Measurements from ENCODE around the gene SEC24D.

Gene SEC24D

GRCh38 chr4:118752551-118752950 lies 83.4 kb downstream of the SEC24D start:
- no peak for DNase-seq (ENCODE audit: low read depth)

GRCh38 chr4:118751629-118752323 lies 84.2 kb downstream of the SEC24D start:
- DNase-seq (ENCODE audit: low read depth), result no peak

DNA sequence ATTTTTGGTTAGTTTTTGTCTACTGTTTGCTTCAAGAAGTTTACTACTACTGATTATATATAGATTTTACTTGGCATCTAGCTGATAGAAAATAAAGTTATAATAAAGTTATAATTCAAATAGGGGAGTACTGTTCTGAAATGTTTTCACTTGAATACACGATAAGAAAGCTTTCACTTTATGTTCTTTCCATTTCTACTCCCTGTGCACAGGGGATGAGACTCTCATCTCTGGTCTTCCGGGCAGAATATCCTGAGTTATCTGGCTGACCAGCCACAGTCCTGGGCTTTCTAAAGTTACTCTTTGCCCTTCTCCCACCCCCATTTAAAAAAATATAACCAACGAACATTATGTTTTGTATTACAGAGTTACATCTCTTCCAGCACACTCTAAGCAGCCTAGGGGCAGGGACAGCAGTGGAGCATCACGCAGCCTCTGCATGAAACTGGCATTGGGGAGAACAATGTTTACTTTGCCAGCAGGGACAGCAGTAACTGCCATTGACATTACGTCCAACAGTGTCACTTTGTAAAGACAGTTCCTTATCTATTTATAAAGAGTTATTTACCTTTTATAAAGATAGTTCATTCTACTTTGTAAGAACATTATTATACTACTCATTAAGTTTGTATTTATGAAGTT lies 86.5 kb downstream of the SEC24D start:
- no peak for DNase-seq (ENCODE audit: low read depth)

DNA sequence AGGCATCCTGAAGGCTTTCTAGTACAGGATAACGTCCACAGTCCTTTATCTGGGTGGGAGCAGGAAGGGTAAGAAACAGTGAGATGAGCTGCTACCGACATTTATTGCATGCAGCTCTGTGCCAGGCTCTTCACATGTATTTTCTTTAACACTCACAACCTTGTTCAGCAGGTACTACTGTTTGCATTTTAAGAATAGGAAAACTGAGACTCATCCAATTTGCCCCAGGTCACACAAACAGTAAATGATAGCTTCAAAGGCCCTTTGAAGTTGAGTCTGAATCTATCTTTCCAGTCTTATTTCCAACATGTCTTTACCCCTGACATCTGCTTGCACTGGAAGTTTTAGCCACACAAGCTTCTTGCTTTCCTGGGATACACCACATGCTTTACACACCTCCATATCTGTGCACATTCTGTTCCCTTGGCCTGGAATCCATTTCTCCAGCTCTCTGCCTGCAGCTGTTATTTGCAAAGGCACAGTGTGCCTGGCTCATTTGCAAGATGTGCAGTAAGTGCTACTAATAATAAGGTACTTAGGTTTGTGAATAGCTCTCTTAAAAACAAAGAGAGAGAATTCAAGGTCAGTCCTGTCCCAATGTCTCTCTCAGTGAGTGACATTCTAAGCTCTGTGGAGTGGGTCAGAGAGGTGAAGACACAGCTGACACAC lies 89.5 kb downstream of the SEC24D start:
- DNase-seq (ENCODE audit: low read depth), result no peak

DNA sequence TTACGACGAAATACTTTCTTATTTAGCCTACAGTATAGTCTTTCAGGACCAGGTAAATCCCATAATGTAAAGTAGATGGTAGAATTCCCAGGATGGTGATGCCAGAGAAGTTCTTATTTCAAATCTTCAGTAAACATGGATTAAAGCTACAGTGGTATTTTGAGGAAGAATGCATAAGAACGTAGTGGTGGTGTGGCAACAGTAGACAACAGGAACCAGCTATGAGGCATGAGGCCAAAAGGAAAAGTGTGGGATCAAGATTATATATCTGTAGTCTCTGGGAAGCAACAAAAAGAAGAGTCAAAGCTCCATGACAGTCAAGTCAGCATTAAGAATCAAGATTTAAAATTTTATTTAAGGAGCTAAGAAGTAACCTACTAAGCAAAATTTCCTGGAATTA lies 90.6 kb downstream of the SEC24D start:
- no peak for DNase-seq (ENCODE audit: low read depth)

GRCh38 chr4:118743867-118744266 lies 92.1 kb downstream of the SEC24D start:
- no peak for DNase-seq (ENCODE audit: low read depth)

DNA sequence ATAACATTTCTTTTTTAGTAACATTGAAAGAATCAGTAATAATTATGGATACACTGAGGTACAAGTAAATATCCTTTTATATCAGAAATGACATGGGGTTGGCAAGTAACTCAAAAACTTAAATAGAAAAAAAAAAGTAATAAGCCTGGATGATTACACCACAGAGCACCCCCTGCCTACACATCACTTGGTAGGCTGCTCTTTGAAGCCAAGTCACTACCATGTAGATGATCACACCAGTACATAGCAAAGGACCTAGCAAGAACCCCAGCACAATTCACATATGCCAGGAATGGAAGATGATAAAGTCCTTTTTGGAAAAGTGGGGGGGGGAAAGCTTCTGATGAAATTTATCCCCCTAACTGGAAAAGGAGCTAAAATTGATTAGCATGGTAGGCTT lies 93.9 kb downstream of the SEC24D start:
- DNase-seq (ENCODE audit: low read depth), result no peak

GRCh38 chr4:118741301-118741855 lies 94.5 kb downstream of the SEC24D start:
- DNase-seq (ENCODE audit: low read depth), result no peak

- no peak for DNase-seq (ENCODE audit: low read depth)
Observed at GRCh38 chr4:118740869-118741268, 95.1 kb downstream of the SEC24D start.

DNA sequence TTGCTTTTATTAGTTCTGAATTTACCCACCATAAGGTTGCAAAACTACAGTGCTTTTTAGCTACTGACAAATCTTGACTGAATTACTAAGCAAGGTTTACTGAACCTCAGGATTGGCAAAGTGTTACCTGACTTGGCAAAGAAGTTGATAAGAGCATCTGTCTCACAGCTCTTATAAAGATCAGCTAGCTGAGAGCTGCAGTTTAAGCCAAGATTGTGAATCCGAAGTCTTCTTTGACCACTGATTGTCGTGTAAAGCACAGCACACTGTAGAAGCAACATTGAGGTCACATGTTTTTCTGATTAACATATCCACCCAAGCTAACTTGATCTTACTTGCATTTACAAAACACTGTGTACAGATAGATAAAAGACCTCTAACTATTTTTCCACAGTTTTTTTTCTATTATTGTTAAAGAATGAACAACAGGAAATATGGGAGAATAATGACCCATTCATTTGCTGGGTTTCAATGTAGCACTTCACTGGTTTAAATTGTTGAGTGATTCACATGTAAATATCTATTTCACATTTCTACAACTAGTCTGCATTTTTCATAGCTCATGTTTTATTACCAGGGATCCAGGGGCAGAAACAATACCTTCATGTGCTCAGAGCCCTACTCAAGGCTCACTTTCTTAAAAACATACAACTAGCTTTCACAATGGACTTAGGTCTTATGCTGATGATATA lies 96.8 kb downstream of the SEC24D start:
- DNase-seq (ENCODE audit: low read depth), result no peak

DNA sequence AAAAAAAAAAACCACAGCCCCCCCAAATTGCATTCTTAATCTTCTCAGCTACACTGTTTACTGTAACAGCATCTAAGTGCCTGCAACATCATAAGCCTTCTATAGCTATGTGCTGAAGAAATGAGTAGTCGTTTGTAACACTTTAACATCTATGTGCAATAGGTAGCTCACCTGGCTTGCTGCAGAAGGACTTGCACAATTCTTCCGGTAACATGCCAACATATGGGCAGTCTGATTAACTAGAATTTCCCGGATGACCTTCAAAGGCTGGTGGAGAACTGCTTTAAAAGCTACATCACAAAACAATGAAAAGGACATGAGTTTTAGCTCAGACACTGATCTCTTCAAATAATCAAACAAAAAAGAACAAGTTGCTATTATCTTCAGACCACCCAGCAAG lies 97.8 kb downstream of the SEC24D start:
- DNase-seq (ENCODE audit: low read depth), result no peak

- no peak for DNase-seq (ENCODE audit: low read depth)
Observed at GRCh38 chr4:118736900-118737299, 99.0 kb downstream of the SEC24D start.

DNA sequence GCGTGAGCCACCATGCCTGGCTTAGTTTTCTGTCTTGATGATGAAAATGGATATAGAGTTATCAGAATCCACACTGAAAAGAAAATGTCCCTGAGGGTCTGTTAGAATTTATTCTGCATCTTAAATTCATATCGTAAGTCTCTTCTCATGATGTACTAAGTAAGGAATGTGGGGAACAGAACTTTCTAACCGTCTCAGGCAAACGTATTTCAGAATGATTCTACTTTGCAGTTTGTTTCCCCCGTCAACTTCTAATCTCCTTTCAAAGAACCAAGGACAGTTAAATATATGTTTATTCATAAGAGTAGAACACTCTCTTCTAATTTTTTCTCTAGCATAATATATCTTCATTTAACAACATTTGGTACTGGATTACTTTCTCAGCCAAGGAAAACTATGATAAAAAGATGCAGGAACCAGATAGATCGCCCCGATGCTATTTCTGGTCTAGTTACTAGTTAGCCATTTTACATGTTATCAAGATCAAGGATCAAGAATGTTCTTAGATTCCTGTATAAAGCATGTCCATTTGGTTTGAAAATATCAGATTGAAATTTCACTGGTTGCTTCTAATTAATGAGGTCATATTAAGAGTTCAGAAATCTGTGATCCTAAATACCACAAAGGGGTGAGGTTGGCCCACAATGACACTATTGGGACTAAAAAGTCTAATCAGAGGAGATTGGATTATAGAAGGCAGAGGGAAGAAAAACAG lies 101.3 kb downstream of the SEC24D start:
- no peak for DNase-seq (ENCODE audit: low read depth)

DNA sequence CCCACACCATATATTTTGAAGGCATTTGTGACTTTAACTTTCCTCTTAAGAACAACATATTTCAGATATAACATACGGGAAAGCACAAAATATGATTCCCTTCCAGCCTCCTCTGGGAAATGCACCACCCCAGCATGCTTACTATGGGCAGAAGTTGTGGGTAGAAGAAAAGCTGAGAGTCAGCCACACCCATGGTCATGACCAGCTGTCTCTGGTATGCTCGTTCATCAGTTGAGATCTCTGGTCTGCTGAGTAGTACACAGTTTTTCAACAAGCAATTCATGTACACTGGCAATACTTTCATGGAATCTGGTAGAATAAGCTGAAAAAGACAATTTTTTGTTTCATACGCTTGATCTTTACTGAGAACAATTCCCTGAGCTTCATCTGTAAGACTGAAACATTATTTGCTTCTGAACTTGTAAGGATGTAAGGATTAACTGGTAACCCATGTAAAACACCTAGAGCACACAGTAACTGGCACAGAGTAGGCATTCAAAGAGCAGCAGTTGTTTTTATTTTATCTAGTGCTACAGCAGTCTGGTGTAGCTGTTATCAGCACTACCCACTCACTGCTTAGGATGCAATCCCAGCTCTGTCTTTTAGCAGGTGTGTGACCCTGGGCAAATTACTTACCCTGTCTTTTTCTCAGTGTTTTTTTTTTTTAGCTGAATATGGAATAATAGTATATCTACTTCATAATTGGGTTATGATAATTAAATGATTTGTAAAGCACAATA lies 103.2 kb downstream of the SEC24D start:
- DNase-seq (ENCODE audit: low read depth), result no peak

DNA sequence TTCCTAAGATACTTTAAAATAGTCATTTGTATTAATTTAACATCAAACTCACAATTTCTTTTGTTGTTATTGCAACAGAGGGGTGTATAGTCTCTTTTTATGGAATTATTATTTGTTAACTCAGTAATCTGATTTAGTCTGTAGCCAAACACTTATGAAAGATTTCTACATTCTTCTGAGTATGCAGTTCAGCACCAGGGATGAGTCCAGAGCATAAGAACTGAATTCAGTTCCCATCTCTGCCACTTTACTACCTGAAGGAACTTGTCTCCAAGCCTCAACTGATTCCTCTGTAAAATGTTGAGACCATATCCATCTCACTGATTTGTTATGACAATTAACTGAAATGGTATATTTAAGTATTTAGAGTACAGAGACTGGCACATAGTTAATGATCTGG lies 105.2 kb downstream of the SEC24D start:
- no peak for DNase-seq (ENCODE audit: low read depth)

DNA sequence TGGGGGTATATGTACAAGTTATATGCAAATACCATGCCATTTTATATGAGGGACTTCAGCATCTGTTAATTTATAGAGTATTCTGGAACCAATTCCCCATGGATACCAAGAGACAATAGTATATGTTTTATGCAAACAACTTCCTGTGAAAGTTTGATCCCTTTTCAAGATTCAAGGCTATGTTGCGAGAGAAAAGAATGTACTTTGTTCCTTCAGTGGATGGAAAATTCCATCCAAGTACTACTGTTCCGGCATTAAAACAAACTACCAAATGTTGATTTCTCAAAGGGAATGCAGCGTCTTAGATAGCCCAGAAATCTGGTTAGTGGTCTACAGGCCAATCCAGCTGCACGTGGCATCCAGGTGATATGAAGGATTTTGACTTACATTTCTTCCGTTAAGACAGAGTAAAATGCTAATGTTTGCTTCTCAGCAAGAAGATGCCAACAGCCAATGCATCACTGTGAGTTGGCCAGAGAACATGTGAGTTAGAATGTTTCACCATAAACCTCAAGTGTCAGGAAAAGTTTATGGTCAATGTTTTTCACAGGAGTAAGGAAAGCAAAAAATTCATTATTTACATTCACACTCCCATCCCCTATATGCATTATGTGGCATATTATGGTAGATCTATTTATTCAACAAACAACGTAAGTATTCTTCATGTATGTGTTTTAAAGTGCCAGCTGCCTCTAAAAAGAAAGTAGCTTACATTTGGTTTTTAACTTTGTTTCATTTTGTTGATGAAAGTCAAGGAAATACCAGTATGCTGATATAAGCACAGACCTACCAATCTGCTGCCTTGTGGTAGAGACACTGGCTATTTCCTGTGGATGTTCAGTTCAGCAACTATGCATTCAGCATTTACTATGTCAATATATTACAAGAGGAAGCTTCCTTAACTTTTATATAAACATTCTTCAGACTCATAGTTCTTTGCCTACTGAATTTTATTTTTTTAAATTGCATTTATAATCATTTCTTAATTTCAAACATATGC lies 106.3 kb downstream of the SEC24D start:
- no peak for DNase-seq (ENCODE audit: low read depth)

DNA sequence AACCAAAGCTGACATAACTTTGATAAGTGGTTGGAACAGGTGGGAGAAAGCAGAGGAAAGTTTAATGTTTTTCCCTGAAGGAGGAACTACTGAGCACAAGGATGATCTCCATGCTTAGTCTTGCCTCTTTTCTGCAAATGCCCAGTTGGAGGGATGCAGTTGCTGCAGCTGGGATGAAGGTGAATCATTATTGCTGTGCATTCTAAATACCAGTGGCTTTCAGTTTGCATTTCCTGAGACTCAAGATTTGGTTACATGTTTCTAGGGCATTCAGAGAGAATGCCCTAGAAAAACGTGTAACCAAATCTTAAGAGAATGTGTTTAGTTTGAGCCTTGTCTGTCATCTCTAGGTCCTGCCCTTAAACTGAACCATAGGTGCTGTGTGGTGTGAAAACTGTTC lies 108.6 kb downstream of the SEC24D start:
- DNase-seq (ENCODE audit: low read depth), result no peak

- DNase-seq (ENCODE audit: low read depth), result no peak
Observed at GRCh38 chr4:118723369-118723768, 112.6 kb downstream of the SEC24D start.

- DNase-seq (ENCODE audit: low read depth), result no peak
Observed at GRCh38 chr4:118721752-118722151, 114.2 kb downstream of the SEC24D start.

Measured in HS-27A (cell line).